GM12878 (cell line): ENCODE data around the gene ADCK1. TPM values are rescaled to one million over a fixed set of nuclear protein-coding genes. Genes with fewer than 3 reads are reported as not detected.
A peak's percentile ranks its signal among the peaks of the same experiment; 100 is the strongest.

Experiments
- BHLHE40 ChIP-seq, 2 experiments: fragments of 450-650 bp in 1 of 2; IDR thresholded peaks; 2 replicates each; pipeline ENCODE4 v1.6.1; 2011 to 2017; ENCODE audit warnings: low read depth in 2 of 2, borderline replicate concordance in 1 of 2, improper control_type of control experiment in 1 of 2, low read length in 1 of 2, mild to moderate bottlenecking in 1 of 2
- CBX5 ChIP-seq: sonication (generic); IDR thresholded peaks from 2 replicates; pipeline ENCODE4 v1.6.1; 2016; ENCODE audit warnings: low read depth, moderate library complexity, mild to moderate bottlenecking, inconsistent platforms
- CHD4 ChIP-seq: fragments of 200-600 bp; sonication (generic); IDR thresholded peaks from 2 replicates; pipeline ENCODE4 v1.6.1; 2016; ENCODE audit warnings: mild to moderate bottlenecking
- CTCF ChIP-seq, 3 experiments: IDR thresholded peaks in 2 of 3; conservative IDR thresholded peaks in 1 of 3; 2 replicates each; pipeline ENCODE4 v1.5.1; 2011; ENCODE audit warnings: low read depth in 3 of 3, low read length in 3 of 3, mild to moderate bottlenecking in 3 of 3, control low read depth in 2 of 3, moderate library complexity in 2 of 3, inconsistent platforms in 1 of 3, mixed read lengths in 1 of 3; ENCODE audit not compliant: control insufficient read depth in 2 of 3, insufficient read depth in 1 of 3; ENCODE audit errors: extremely low read depth in 1 of 3
- ESRRA ChIP-seq: IDR thresholded peaks from 2 replicates; pipeline ENCODE4 v1.6.1; 2012; ENCODE audit warnings: mild to moderate bottlenecking, low read length, improper control_type of control experiment
- EZH2 ChIP-seq: IDR thresholded peaks from 2 replicates; pipeline ENCODE4 v1.6.1; 2012; ENCODE audit warnings: low read depth, mild to moderate bottlenecking, control low read depth, inconsistent platforms, low read length, borderline replicate concordance; ENCODE audit not compliant: control insufficient read depth
- GABPA ChIP-seq: IDR thresholded peaks from 2 replicates; pipeline ENCODE4 v1.6.1; 2014; ENCODE audit warnings: antibody characterized with exemption, low read depth, mild to moderate bottlenecking, inconsistent platforms
- HCFC1 ChIP-seq: fragments of 150-350 bp; IDR thresholded peaks from 2 replicates; pipeline ENCODE4 v1.6.1; 2014; ENCODE audit warnings: low read length
- HDAC2 ChIP-seq: fragments of 200-600 bp; sonication (generic); IDR thresholded peaks from 2 replicates; pipeline ENCODE4 v1.6.1; 2017
- IRF3 ChIP-seq: fragments of 450-650 bp; IDR thresholded peaks from 2 replicates; pipeline ENCODE4 v1.6.1; 2014; ENCODE audit warnings: mild to moderate bottlenecking
- NFYB ChIP-seq: IDR thresholded peaks from 2 replicates; pipeline ENCODE4 v1.6.1; 2011; ENCODE audit warnings: low read depth, mild to moderate bottlenecking, low read length, improper control_type of control experiment, moderate library complexity; ENCODE audit not compliant: insufficient read depth
- NKRF ChIP-seq: fragments of 450-650 bp; conservative IDR thresholded peaks from 2 replicates; pipeline ENCODE4 v1.6.1; 2017; ENCODE audit warnings: mild to moderate bottlenecking, moderate library complexity
- POLR2AphosphoS2 ChIP-seq: IDR thresholded peaks from 2 replicates; pipeline ENCODE4 v1.6.1; 2011; ENCODE audit warnings: low read depth, mild to moderate bottlenecking, low read length, improper control_type of control experiment, moderate library complexity
- RAD51 ChIP-seq: fragments of 450-650 bp; IDR thresholded peaks from 2 replicates; pipeline ENCODE4 v1.6.1; 2016; ENCODE audit warnings: moderate library complexity, mild to moderate bottlenecking, inconsistent platforms
- RFX5 ChIP-seq: IDR thresholded peaks from 2 replicates; pipeline ENCODE4 v1.6.1; 2011; ENCODE audit warnings: low read depth, low read length, improper control_type of control experiment
- STAT1 ChIP-seq: fragments of 450-650 bp; conservative IDR thresholded peaks from 2 replicates; pipeline ENCODE4 v1.6.1; 2014; ENCODE audit warnings: antibody characterized with exemption, mild to moderate bottlenecking
- SUPT20H ChIP-seq: IDR thresholded peaks from 2 replicates; pipeline ENCODE4 v1.6.1; 2011; ENCODE audit warnings: low read depth, mild to moderate bottlenecking, low read length, moderate library complexity, borderline replicate concordance; ENCODE audit not compliant: control insufficient read depth
- USF1 ChIP-seq: IDR thresholded peaks from 2 replicates; pipeline ENCODE4 v1.6.1; 2011; ENCODE audit warnings: borderline replicate concordance, low read depth, mild to moderate bottlenecking, moderate library complexity, mixed read lengths, low read length; ENCODE audit not compliant: insufficient read depth; ENCODE audit errors: extremely low read length
- ZNF592 ChIP-seq: fragments of 450-650 bp; IDR thresholded peaks from 2 replicates; pipeline ENCODE4 v1.6.1; 2017; ENCODE audit warnings: mild to moderate bottlenecking, moderate library complexity
- polyA plus RNA-seq, 11 experiments: library from polyadenylated mRNA; depleted of rRNA in 4 of 11; unstranded in 6 of 11; stranded (reverse) in 5 of 11; fragments of >200 nt; fragmentation: Nextera tagmentation in 4 of 11; fragmentation: Illumina TruSeq in 1 of 11; extraction: Ambion mirVana in 4 of 11; extraction: Trizol in 1 of 11; gene quantifications; 1 replicate in 1 of 11; 2 replicates in 10 of 11; pipeline versions ENCODE4 v1.2.1 to v1.2.3, GENCODE V29; 2011 to 2016; ENCODE audit warnings: inconsistent platforms in 2 of 11, missing spikeins in 2 of 11, low read depth in 1 of 11
- total RNA-seq, 4 experiments: library from RNA; depleted of rRNA in 3 of 4; stranded (reverse); fragments of >200 nt in 3 of 4; fragmentation: Illumina TruSeq in 1 of 4; extraction: Trizol in 1 of 4; gene quantifications; 2 replicates each; pipeline versions ENCODE4 v1.2.1 to v1.2.3, GENCODE V29; 2013 to 2021

ADCK1 gene
- total and polyA plus RNA-seq, 10 of the 15 experiments (the other 5 are each of a cell fraction or from before 2014, with no cell fraction given), result 3.3 to 8.5 (median 5.1) TPM

- no peak for TF ChIP-seq ZNF592
- TF ChIP-seq NKRF, result peak; percentile 69
- no peak for TF ChIP-seq CHD4
- TF ChIP-seq ESRRA, result no peak
- TF ChIP-seq SUPT20H, result no peak
- peak; percentile 85 for TF ChIP-seq GABPA
- TF ChIP-seq EZH2, result no peak
- no peak for TF ChIP-seq IRF3
- TF ChIP-seq CBX5, result no peak
- no peak for TF ChIP-seq RFX5
- TF ChIP-seq STAT1, result no peak
- TF ChIP-seq HDAC2, result no peak
- TF ChIP-seq HCFC1, result no peak
- no peak for TF ChIP-seq POLR2AphosphoS2
- no peak for TF ChIP-seq CTCF (IDR thresholded peaks at IDR 0.05 in 2 of 3, conservative IDR thresholded peaks at IDR 0.05 in 1 of 3; ENCODE audit: control insufficient read depth in 2 of 3, extremely low read depth in 1 of 3, insufficient read depth in 1 of 3, low read depth in 3 of 3, low read length in 3 of 3)
- no peak for TF ChIP-seq RAD51
- no peak for TF ChIP-seq USF1
- TF ChIP-seq BHLHE40 (IDR thresholded peaks at IDR 0.05; ENCODE audit: borderline replicate concordance in 1 of 2, low read depth in 2 of 2, low read length in 1 of 2), result peak in 1 of 2 experiments; percentile 19; a peak in 1 of 4 replicates
- TF ChIP-seq NFYB, result no peak
Observed at GRCh38 chr14:77760381-77761204, 39.3 kb upstream of the ADCK1 start, which contains the start of gene SNW1 (continued).
